ENCODE data around the gene BARHL1. TPM values are rescaled to one million over a fixed set of nuclear protein-coding genes. Genes with fewer than 3 reads are reported as not detected.

The BARHL1 gene
- total and polyA plus RNA-seq, 2 of the 4 experiments (the other 2 are of a cell fraction), result not detected

- WGBS, 2 experiments (ENCODE audit: extremely low coverage in 2 of 2, insufficient read length in 1 of 2), result no CpG with 5 or more reads among the region's 5 CpGs
- Histone ChIP-seq H2BK15ac (ENCODE audit: low read depth, low read length) (no peak overlapping the region), H3K4me2 (ENCODE audit: low read depth, low read length) (no peak overlapping the region), H2BK5ac (ENCODE audit: low read depth, low read length, poor library complexity, severe bottlenecking) (no peak overlapping the region), H2AK9ac (replicated peaks; ENCODE audit: low read depth, low read length, poor library complexity) (no peak overlapping the region), H3K18ac (ENCODE audit: low read depth, low read length) (no peak overlapping the region), H3K9me1 (ENCODE audit: insufficient read depth, low read length) (peaks cover 10% of the 10 kb centered on the region; the same call in 1 of the 2 replicates), H3K27me3 (ENCODE audit: control insufficient read depth, insufficient read depth, low read length) (no peaks in the 10 kb centered on the region), H3K4me1 (ENCODE audit: control insufficient read depth, insufficient read depth, low read length) (0 out of 2 replicates have a peak, but pooled peaks cover 3% of the 10 kb centered on the region), H3K79me1 (ENCODE audit: low read depth in 1 of 2, low read length in 2 of 2) (no peaks in the 10 kb centered on the region), H3K36me3 (ENCODE audit: control insufficient read depth, insufficient read depth, low read length) (peaks cover 27% of the 10 kb centered on the region), H3K14ac (replicated peaks; ENCODE audit: low read depth, low read length) (no peak overlapping the region), H2BK120ac (ENCODE audit: low read depth, low read length) (no peak overlapping the region), H3K27ac (ENCODE audit: insufficient read depth, low read length) (no peak overlapping the region), H3K9me3 (ENCODE audit: control insufficient read depth, insufficient read depth, low read length) (no peaks in the 10 kb centered on the region), H3K56ac (ENCODE audit: extremely low read depth, insufficient read depth, low read length) (no peak overlapping the region), H4K91ac (ENCODE audit: insufficient read depth, low read depth, low read length) (no peak overlapping the region), H4K20me1 (ENCODE audit: insufficient read depth, low read length) (peaks cover 23% of the 10 kb centered on the region; the same call in 1 of the 2 replicates), H4K5ac (ENCODE audit: low read depth, low read length) (no peak overlapping the region), H3K9ac (ENCODE audit: low read depth, low read length) (no peak overlapping the region), H2AFZ (replicated peaks; ENCODE audit: low read length, poor library complexity) (no peak overlapping the region), H3K23ac (ENCODE audit: low read depth, low read length) (no peak overlapping the region), H4K8ac (ENCODE audit: low read depth in 2 of 2, low read length in 2 of 2) (no peak overlapping the region), H3K4ac (ENCODE audit: low read depth, low read length) (no peak overlapping the region), H2AK5ac (ENCODE audit: low read depth, low read length) (no peak overlapping the region), H2BK20ac (ENCODE audit: low read depth, low read length) (no peak overlapping the region), H3K4me3 (ENCODE audit: insufficient read depth, low read depth, low read length) (no peak overlapping the region)
- peak; percentile 92 for ATAC-seq (ENCODE audit: low read depth)
- no TSS peak for BruUV-seq (replicated peaks)
- ChIA-PET POLR2A (ENCODE audit: unreplicated experiment) (no interaction called here), CTCF (no interaction called here)
- in situ Hi-C loops (cut with MboI; ENCODE audit: low sequenced_read_pairs), result no loop called here
- intact Hi-C loops (cut with micrococcal nuclease), result no loop called here
- dilution Hi-C loops (cut with HindIII; ENCODE audit: low sequenced_read_pairs, unreplicated experiment), result no loop called here
- TF ChIP-seq USF2 (IDR thresholded peaks at IDR 0.05; ENCODE audit: low read depth, low read length) (no peak), MAFK (IDR thresholded peaks at IDR 0.05; ENCODE audit: low read depth, low read length) (no peak), MAZ (IDR thresholded peaks at IDR 0.05; ENCODE audit: borderline replicate concordance, low read depth, low read length) (no peak), FOS (IDR thresholded peaks at IDR 0.05; ENCODE audit: low read depth, low read length) (peak; percentile 54; the same call in 1 of the 2 replicates), RFX5 (IDR thresholded peaks at IDR 0.05; ENCODE audit: low read depth, low read length) (no peak), CTCF (conservative IDR thresholded peaks at IDR 0.05; ENCODE audit: low read depth, low read length) (no peak; the same call in 1 of the 2 replicates), BHLHE40 (IDR thresholded peaks at IDR 0.05; ENCODE audit: low read depth, low read length) (0 out of 2 replicates have a peak, but pooled peaks have one; percentile 9), MXI1 (IDR thresholded peaks at IDR 0.05; ENCODE audit: borderline replicate concordance, low read depth, low read length) (no peak), ELK1 (IDR thresholded peaks at IDR 0.05; ENCODE audit: borderline replicate concordance, low read depth, low read length) (no peak), POLR2A (IDR thresholded peaks at IDR 0.05; ENCODE audit: low read depth, low read length) (no peak), RAD21 (IDR thresholded peaks at IDR 0.05; ENCODE audit: low read length) (peak; percentile 49), CEBPB (IDR thresholded peaks at IDR 0.05; ENCODE audit: low read depth, low read length) (peak; percentile 33; the same call in 1 of the 2 replicates), NFE2L2 (IDR thresholded peaks at IDR 0.05; ENCODE audit: low read depth, low read length) (no peak), CHD1 (IDR thresholded peaks at IDR 0.05; ENCODE audit: low read depth, low read length) (no peak), SMC3 (IDR thresholded peaks at IDR 0.05; ENCODE audit: low read depth, low read length) (0 out of 2 replicates have a peak, but pooled peaks have one; percentile 15), RCOR1 (IDR thresholded peaks at IDR 0.05; ENCODE audit: insufficient replicate concordance, low read length) (no peak)
- peak; percentile 87 for DNase-seq
Measured at GRCh38 chr9:132631280-132631679, 48.9 kb downstream of the BARHL1 start.

Measured in IMR-90 (cell line).